WTC11 (cell line): ENCODE measurements around the gene NUP93. TPM values are rescaled to one million over a fixed set of nuclear protein-coding genes. Genes with fewer than 3 reads are reported as not detected.

ENCODE experiments used
- ATAC-seq: fragments of 200-7000 bp; cut with Tn5 transposase; 2 replicates; pipeline ENCODE4 v1.10.0; 2021; ENCODE audit warnings: mild to moderate bottlenecking, moderate library complexity
- CTCF ChIA-PET: fragments of 300-600 bp; sonication (Branson Sonifier 250); formaldehyde crosslinking; loops from one replicate; lab custom pipeline; 2021; ENCODE audit warnings: antibody characterized with exemption; lab: Charles Lee
- POLR2A ChIA-PET: fragments of 350-600 bp; sonication (Branson Sonifier 250); formaldehyde crosslinking; loops from one replicate; lab custom pipeline; 2021; ENCODE audit warnings: antibody characterized with exemption; lab: Charles Lee
- DNase-seq: peaks from one replicate; pipeline ENCODE4 v3.0.0; 2021; ENCODE audit warnings: low spot score
- H3K27ac Mint-ChIP-seq: 2 replicates; pipeline ENCODE4 v1.8.0; 2021; ENCODE audit warnings: mixed read lengths
- H3K27me3 Mint-ChIP-seq: 2 replicates; pipeline ENCODE4 v1.8.0; 2021; ENCODE audit warnings: low read depth, mild to moderate bottlenecking, moderate library complexity, mixed read lengths
- H3K36me3 Mint-ChIP-seq: 2 replicates; pipeline ENCODE4 v1.8.0; 2021; ENCODE audit warnings: mixed read lengths
- H3K4me1 Mint-ChIP-seq: 2 replicates; pipeline ENCODE4 v1.8.0; 2022; ENCODE audit warnings: mixed read lengths
- H3K4me3 Mint-ChIP-seq: 2 replicates; pipeline ENCODE4 v1.8.0; 2021; ENCODE audit warnings: mild to moderate bottlenecking, moderate library complexity, mixed read lengths
- H3K9me3 Mint-ChIP-seq: 2 replicates; pipeline ENCODE4 v1.8.0; 2021; ENCODE audit warnings: mixed read lengths
- ATF2 ChIP-seq: sonication (generic); formaldehyde crosslinking; IDR thresholded peaks from 2 replicates; pipeline ENCODE4 v1.8.1; 2022; ENCODE audit warnings: low read depth, missing genetic modification reagents, borderline replicate concordance
- CREB1 ChIP-seq: sonication (generic); formaldehyde crosslinking; IDR thresholded peaks from 2 replicates; pipeline ENCODE4 v1.8.0; 2023; ENCODE audit warnings: mild to moderate bottlenecking, missing genetic modification reagents
- ELF4 ChIP-seq: sonication (generic); formaldehyde crosslinking; IDR thresholded peaks from 2 replicates; pipeline ENCODE4 v1.8.1; 2022; ENCODE audit warnings: low read depth, mild to moderate bottlenecking, moderate library complexity, missing genetic modification reagents
- EMX1 ChIP-seq: fragments of 250-450 bp; sonication (Bioruptor Pico); IDR thresholded peaks from 2 replicates; pipeline ENCODE4 v1.8.0; 2021; ENCODE audit warnings: mild to moderate bottlenecking
- ERG ChIP-seq: fragments of 250-450 bp; sonication (Bioruptor Pico); IDR thresholded peaks from 2 replicates; pipeline ENCODE4 v1.8.0; 2021; ENCODE audit warnings: mild to moderate bottlenecking
- ESRRA ChIP-seq: sonication (generic); formaldehyde crosslinking; IDR thresholded peaks from 2 replicates; pipeline ENCODE4 v1.8.1; 2022; ENCODE audit warnings: mild to moderate bottlenecking, missing genetic modification reagents, borderline replicate concordance
- FOXJ3 ChIP-seq: sonication (generic); formaldehyde crosslinking; IDR thresholded peaks from 2 replicates; pipeline ENCODE4 v1.9.0; 2021; ENCODE audit warnings: missing genetic modification reagents, mild to moderate bottlenecking, borderline replicate concordance
- GABPB1 ChIP-seq: sonication (generic); formaldehyde crosslinking; IDR thresholded peaks from 2 replicates; pipeline ENCODE4 v1.8.1; 2023; ENCODE audit warnings: mild to moderate bottlenecking, missing genetic modification reagents
- HMGA2 ChIP-seq: fragments of 250-450 bp; sonication (Bioruptor Pico); IDR thresholded peaks from 2 replicates; pipeline ENCODE4 v1.4.0; 2021; ENCODE audit warnings: mild to moderate bottlenecking, moderate library complexity
- IRF1 ChIP-seq: sonication (generic); formaldehyde crosslinking; IDR thresholded peaks from 2 replicates; pipeline ENCODE4 v1.8.0; 2023; ENCODE audit warnings: missing genetic modification reagents
- JAZF1 ChIP-seq: fragments of 250-450 bp; sonication (Bioruptor Pico); IDR thresholded peaks from 2 replicates; pipeline ENCODE4 v1.9.0; 2021; ENCODE audit warnings: moderate library complexity, mild to moderate bottlenecking, inconsistent platforms
- KAT7 ChIP-seq: sonication (generic); formaldehyde crosslinking; IDR thresholded peaks from 2 replicates; pipeline ENCODE4 v1.8.1; 2023; ENCODE audit warnings: missing genetic modification reagents, mild to moderate bottlenecking, borderline replicate concordance
- MAX ChIP-seq: sonication (generic); formaldehyde crosslinking; IDR thresholded peaks from 2 replicates; pipeline ENCODE4 v1.8.0; 2022; ENCODE audit warnings: mild to moderate bottlenecking, missing genetic modification reagents
- NFATC4 ChIP-seq: fragments of 250-450 bp; sonication (Bioruptor Pico); IDR thresholded peaks from 2 replicates; pipeline ENCODE4 v1.9.0; 2021; ENCODE audit warnings: mild to moderate bottlenecking
- NR3C1 ChIP-seq: sonication (generic); formaldehyde crosslinking; conservative IDR thresholded peaks from 2 replicates; pipeline ENCODE4 v1.8.1; 2023; ENCODE audit warnings: low read depth, mild to moderate bottlenecking, missing genetic modification reagents
- OVOL2 ChIP-seq: fragments of 250-450 bp; sonication (Bioruptor Pico); IDR thresholded peaks from 2 replicates; pipeline ENCODE4 v1.9.0; 2021; ENCODE audit warnings: mild to moderate bottlenecking, borderline replicate concordance
- PRRX2 ChIP-seq: fragments of 250-450 bp; sonication (Bioruptor Pico); IDR thresholded peaks from 2 replicates; pipeline ENCODE4 v1.8.0; 2021; ENCODE audit warnings: mild to moderate bottlenecking
- RORB ChIP-seq: fragments of 250-450 bp; sonication (Bioruptor Pico); IDR thresholded peaks from 2 replicates; pipeline ENCODE4 v1.9.0; 2021; ENCODE audit warnings: mild to moderate bottlenecking
- SMAD4 ChIP-seq: sonication (generic); formaldehyde crosslinking; IDR thresholded peaks from 2 replicates; pipeline ENCODE4 v1.8.0; 2022; ENCODE audit warnings: mild to moderate bottlenecking, missing genetic modification reagents
- TCF7 ChIP-seq: sonication (generic); formaldehyde crosslinking; IDR thresholded peaks from 2 replicates; pipeline ENCODE4 v1.8.0; 2022; ENCODE audit warnings: mild to moderate bottlenecking, low read depth, missing genetic modification reagents, moderate library complexity
- TEAD1 ChIP-seq: sonication (generic); formaldehyde crosslinking; IDR thresholded peaks from 2 replicates; pipeline ENCODE4 v1.8.0; 2022; ENCODE audit warnings: mild to moderate bottlenecking, missing genetic modification reagents
- TEAD4 ChIP-seq: sonication (generic); formaldehyde crosslinking; IDR thresholded peaks from 2 replicates; pipeline ENCODE4 v1.8.0; 2022; ENCODE audit warnings: mild to moderate bottlenecking, missing genetic modification reagents
- USF1 ChIP-seq: sonication (generic); formaldehyde crosslinking; IDR thresholded peaks from 2 replicates; pipeline ENCODE4 v1.8.0; 2022; ENCODE audit warnings: mild to moderate bottlenecking, missing genetic modification reagents
- ZNF138 ChIP-seq: sonication (generic); formaldehyde crosslinking; conservative IDR thresholded peaks from 2 replicates; pipeline ENCODE4 v1.8.1; 2022; ENCODE audit warnings: mild to moderate bottlenecking, moderate library complexity, missing genetic modification reagents
- ZNF425 ChIP-seq: fragments of 250-450 bp; sonication (Bioruptor Pico); conservative IDR thresholded peaks from 2 replicates; pipeline ENCODE4 v1.9.0; 2021; ENCODE audit warnings: mild to moderate bottlenecking
- total RNA-seq: library from RNA; stranded (reverse); gene quantifications from 3 replicates; pipeline ENCODE4 v1.2.3, GENCODE V29; 2021

The NUP93 gene
- total RNA-seq, 1 experiment from 2014 or later = 185 TPM

GRCh38 chr16:56764835-56765234, 34.9 kb downstream of the NUP93 start (continued):
- TF ChIP-seq ERG (CRISPR knock-in tag) = no peak
- TF ChIP-seq NFATC4 (CRISPR knock-in tag) = no peak
- TF ChIP-seq KAT7 (CRISPR knock-in tag) = no peak
- TF ChIP-seq SMAD4 (CRISPR knock-in tag) = no peak
- TF ChIP-seq FOXJ3 = no peak
- TF ChIP-seq ZNF425 = no peak
- TF ChIP-seq TEAD4 (CRISPR knock-in tag) = no peak
- TF ChIP-seq TEAD1 (CRISPR knock-in tag) = no peak
- no peak for TF ChIP-seq OVOL2

GRCh38 chr16:56765949-56766348, 36.0 kb downstream of the NUP93 start:
- Mint-ChIP-seq H3K9me3 (no peaks in the 10 kb centered on the region), H3K4me1 (0 out of 2 replicates have a peak, but pooled peaks cover 2% of the 10 kb centered on the region)
- CTCF ChIA-PET = interaction anchor here (1.0 kb wide), 1 partner anchor 86 kb away, joined by 3 read pairs; no protein-coding TSS in a partner anchor
- TF ChIP-seq TEAD1 (CRISPR knock-in tag) (no peak), RORB (CRISPR knock-in tag) (no peak), HMGA2 (no peak), TCF7 (CRISPR knock-in tag) (no peak), MAX (CRISPR knock-in tag) (no peak), ESRRA (CRISPR knock-in tag) (no peak), ELF4 (CRISPR knock-in tag) (no peak), USF1 (no peak), IRF1 (CRISPR knock-in tag) (no peak), PRRX2 (CRISPR knock-in tag) (no peak), ZNF425 (no peak), NFATC4 (CRISPR knock-in tag) (no peak), ATF2 (CRISPR knock-in tag) (no peak), ZNF138 (CRISPR knock-in tag) (no peak), CREB1 (no peak), JAZF1 (CRISPR knock-in tag) (no peak), EMX1 (CRISPR knock-in tag) (no peak), NR3C1 (CRISPR knock-in tag) (no peak), FOXJ3 (no peak), GABPB1 (CRISPR knock-in tag) (no peak)
- TF ChIP-seq, all 79 proteins: peak for 0
- no peak for ATAC-seq
- no peak overlapping the region for H3K27ac Mint-ChIP-seq
- POLR2A ChIA-PET = no interaction called here
- no peak for DNase-seq
- no peaks in the 10 kb centered on the region for H3K27me3 Mint-ChIP-seq
- H3K4me3 Mint-ChIP-seq = no peak overlapping the region
- peaks cover 4% of the 10 kb centered on the region for H3K36me3 Mint-ChIP-seq
